ENCODE data around the gene GJD3. TPM values are rescaled to one million over a fixed set of nuclear protein-coding genes. Genes with fewer than 3 reads are reported as not detected.
A peak's percentile ranks its signal among the peaks of the same experiment; 100 is the strongest.

The GJD3 gene
- total RNA-seq, 1 donor from 2014 or later, result 3.7 TPM

GRCh38 chr17:40366861-40367518, 2.5 kb upstream of the GJD3 start:
- no peak for DNase-seq

- DNase-seq, result no peak
Measured at GRCh38 chr17:40366076-40366860, 1.7 kb upstream of the GJD3 start.

GRCh38 chr17:40364906-40365305, 369 bp upstream of the GJD3 start:
- no peak for DNase-seq

GRCh38 chr17:40363111-40363827, 1.3 kb downstream of the GJD3 start:
- peak; percentile 59 for DNase-seq

- peak; percentile 89 for DNase-seq
Measured at GRCh38 chr17:40362696-40363110, 1.8 kb downstream of the GJD3 start.

GRCh38 chr17:40361925-40362695, 2.4 kb downstream of the GJD3 start:
- DNase-seq, result no peak

GRCh38 chr17:40361063-40361924, 3.2 kb downstream of the GJD3 start:
- no peak for DNase-seq

- DNase-seq, result no peak
Measured at GRCh38 chr17:40360091-40360490, 4.4 kb downstream of the GJD3 start.

- DNase-seq, result peak; percentile 93
Measured at GRCh38 chr17:40358323-40359038, 6.1 kb downstream of the GJD3 start.

- no peak for DNase-seq
Measured at GRCh38 chr17:40356990-40357881, 7.3 kb downstream of the GJD3 start.

- DNase-seq, result no peak
Measured at GRCh38 chr17:40355804-40356758, 8.5 kb downstream of the GJD3 start.

- DNase-seq, result peak; percentile 86
Measured at GRCh38 chr17:40355123-40355803, 9.3 kb downstream of the GJD3 start.

- DNase-seq, result no peak
Measured at GRCh38 chr17:40354221-40355122, 10.1 kb downstream of the GJD3 start.

GRCh38 chr17:40352779-40353394, 11.7 kb downstream of the GJD3 start:
- no peak for DNase-seq

GRCh38 chr17:40352237-40352778, 12.2 kb downstream of the GJD3 start:
- DNase-seq, result no peak

All from dermis blood vessel endothelial cell (primary cell).